ENCODE results near the gene FAIM2. TPM values are rescaled to one million over a fixed set of nuclear protein-coding genes. Genes with fewer than 3 reads are reported as not detected.
A peak's percentile ranks its signal among the peaks of the same experiment; 100 is the strongest.
"Not testable (repeated sequence)": the region's sequence is repeated elsewhere in the genome, so short reads cannot be mapped to it uniquely, and the experiment has no call there.

Gene FAIM2
- total RNA-seq, 1 donor from 2014 or later: 2.9 TPM

GRCh38 chr12:49885118-49885517 is 18.6 kb downstream of the FAIM2 start:
- intact Hi-C loops (cut with DNase I): no loop called here
- TF ChIP-seq CTCF (IDR thresholded peaks at IDR 0.05): no peak
- ATAC-seq: no peak
- Histone ChIP-seq H3K4me1 (no peaks in the 10 kb centered on the region), H3K27ac (no peak overlapping the region), H3K9me3 (no peaks in the 10 kb centered on the region), H3K36me3 (no peaks in the 10 kb centered on the region), H3K27me3 (ENCODE audit: low read depth) (peaks cover 10% of the 10 kb centered on the region), H3K4me3 (no peak overlapping the region)
- DNase-seq: peak; percentile 33

- Histone ChIP-seq H3K9me3 (no peaks in the 10 kb centered on the region), H3K27ac (no peak overlapping the region), H3K4me3 (no peak overlapping the region), H3K27me3 (ENCODE audit: low read depth) (peaks cover 10% of the 10 kb centered on the region), H3K4me1 (no peaks in the 10 kb centered on the region), H3K36me3 (no peaks in the 10 kb centered on the region)
- DNase-seq (peak; percentile 19), ATAC-seq (no peak)
- intact Hi-C loops (cut with DNase I): no loop called here
- no peak for TF ChIP-seq CTCF (IDR thresholded peaks at IDR 0.05)
Observed at GRCh38 chr12:49882851-49883464, 20.7 kb downstream of the FAIM2 start.

GRCh38 chr12:49882248-49882850 is 21.4 kb downstream of the FAIM2 start:
- no peaks in the 10 kb centered on the region for H3K36me3 ChIP-seq
- intact Hi-C loops (cut with DNase I): no loop called here
- no peak overlapping the region for H3K27ac ChIP-seq
- H3K27me3 ChIP-seq (ENCODE audit: low read depth): peaks cover 4% of the 10 kb centered on the region
- TF ChIP-seq CTCF (IDR thresholded peaks at IDR 0.05): no peak
- no peak for DNase-seq
- H3K9me3 ChIP-seq: no peaks in the 10 kb centered on the region
- no peak for ATAC-seq
- H3K4me1 ChIP-seq: no peaks in the 10 kb centered on the region
- no peak overlapping the region for H3K4me3 ChIP-seq

- H3K27ac ChIP-seq: no peak overlapping the region
- DNase-seq (peak; percentile 29), ATAC-seq (no peak)
- intact Hi-C loops (cut with DNase I): no loop called here
- no peaks in the 10 kb centered on the region for H3K9me3 ChIP-seq
- no peak overlapping the region for H3K4me3 ChIP-seq
- H3K36me3 ChIP-seq: no peaks in the 10 kb centered on the region
- H3K27me3 ChIP-seq (ENCODE audit: low read depth): peaks cover 4% of the 10 kb centered on the region
- no peaks in the 10 kb centered on the region for H3K4me1 ChIP-seq
- no peak for TF ChIP-seq CTCF (IDR thresholded peaks at IDR 0.05)
Observed at GRCh38 chr12:49881415-49882247, 22.1 kb downstream of the FAIM2 start.

- ATAC-seq (no peak), DNase-seq (no peak)
- H3K4me1 ChIP-seq: no peaks in the 10 kb centered on the region
- H3K36me3 ChIP-seq: no peaks in the 10 kb centered on the region
- H3K27me3 ChIP-seq (ENCODE audit: low read depth): peaks cover 4% of the 10 kb centered on the region
- H3K27ac ChIP-seq: no peak overlapping the region
- no peak overlapping the region for H3K4me3 ChIP-seq
- no peak for TF ChIP-seq CTCF (IDR thresholded peaks at IDR 0.05)
- no peaks in the 10 kb centered on the region for H3K9me3 ChIP-seq
- intact Hi-C loops (cut with DNase I): no loop called here
Observed at GRCh38 chr12:49880756-49881414, 22.8 kb downstream of the FAIM2 start.

GRCh38 chr12:49879065-49879464 is 24.6 kb downstream of the FAIM2 start:
- H3K9me3 ChIP-seq; H3K27me3 ChIP-seq (ENCODE audit: low read depth); H3K4me1 ChIP-seq; DNase-seq; H3K4me3 ChIP-seq; ATAC-seq; H3K27ac ChIP-seq; intact Hi-C loops (cut with DNase I); H3K36me3 ChIP-seq: not testable (repeated sequence)

Data from lower lobe of right lung (tissue), 2 donors.